Measurements from ENCODE around the gene FAM25C.
"Not testable (repeated sequence)": the region's sequence is repeated elsewhere in the genome, so short reads cannot be mapped to it uniquely, and the experiment has no call there.

The FAM25C gene

DNA sequence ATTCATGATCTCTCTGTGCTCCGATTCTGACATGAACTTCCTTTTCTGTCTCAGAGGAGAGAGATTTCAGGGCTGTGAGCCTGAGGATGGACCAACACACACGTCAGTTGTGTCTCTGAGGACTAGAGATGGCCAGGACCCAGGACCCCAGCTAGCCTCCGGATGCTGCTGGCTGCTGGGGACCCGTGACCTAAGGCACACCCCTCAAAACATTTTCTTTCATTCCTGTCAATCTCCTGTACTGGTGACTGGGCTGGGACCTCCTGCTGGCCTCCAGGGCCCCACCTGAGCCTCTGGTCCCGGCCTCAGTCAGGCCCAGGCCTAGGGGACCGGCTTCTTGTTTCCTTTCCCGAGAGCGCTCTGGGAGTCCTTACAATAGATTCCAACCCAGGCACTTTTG, 42.4 kb downstream of the FAM25C start:
- DNase-seq (ENCODE audit: low read depth) = not testable (repeated sequence)

DNA sequence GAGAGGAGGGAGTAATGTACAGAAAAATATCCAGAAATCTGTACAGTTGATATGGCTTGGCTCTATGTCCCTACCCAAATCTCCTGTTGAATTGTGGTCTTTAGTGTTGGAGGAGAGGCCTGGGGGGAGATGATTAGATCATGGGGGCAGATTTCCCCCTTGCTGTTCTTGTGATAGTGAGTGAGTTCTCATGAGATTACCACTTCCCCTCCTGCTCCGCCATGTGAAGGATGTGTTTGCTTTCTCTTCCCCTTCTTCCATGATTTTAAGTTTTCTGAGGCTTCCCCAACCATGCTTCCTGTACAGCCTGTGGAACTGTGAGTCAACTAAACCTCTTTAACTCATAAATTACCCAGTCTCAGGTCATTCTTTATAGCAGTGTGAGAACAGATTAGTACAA, 52.2 kb downstream of the FAM25C start:
- DNase-seq (ENCODE audit: low read depth) = not testable (repeated sequence)

Measured in stimulated activated CD8-positive, alpha-beta memory T cell treated with anti-CD3 and anti-CD28 coated beads, Interleukin-4, amount 100 ng/mL, for 24 hours (primary cell).